ENCODE measurements around the gene TMEM174. TPM values are rescaled to one million over a fixed set of nuclear protein-coding genes. Genes with fewer than 3 reads are reported as not detected.
"Not testable (repeated sequence)": the region's sequence is repeated elsewhere in the genome, so short reads cannot be mapped to it uniquely, and the experiment has no call there.

Gene TMEM174
- total RNA-seq, 2 experiments from 2014 or later, result not detected

- CTCF ChIA-PET, result no interaction called here
- POLR2A ChIA-PET, result no interaction called here
These were observed 16.0 kb downstream of the TMEM174 start for GRCh38 chr5:73188764-73189531.

- ChIA-PET CTCF (no interaction called here), POLR2A (no interaction called here)
These were observed 16.9 kb downstream of the TMEM174 start for GRCh38 chr5:73189871-73190376.

DNA sequence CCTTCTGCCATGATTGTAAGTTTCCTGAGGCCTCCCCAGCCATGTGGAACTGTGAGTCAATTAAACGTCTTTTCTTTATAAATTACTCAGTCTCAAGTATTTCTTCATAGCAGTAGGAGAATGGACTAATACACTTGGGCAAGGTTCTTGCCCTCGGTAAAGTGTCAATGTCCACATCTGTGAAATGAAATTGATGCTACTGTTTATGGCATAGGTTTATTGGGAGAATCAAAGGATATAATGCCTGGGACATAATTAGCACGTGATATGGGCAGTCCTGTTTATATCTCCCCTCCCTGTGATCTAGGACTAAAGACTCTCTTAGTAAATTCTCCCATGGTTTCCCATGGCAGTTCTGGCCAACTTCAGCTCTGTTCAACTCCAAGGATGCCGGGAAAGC is 19.4 kb downstream of the TMEM174 start:
- POLR2A ChIA-PET, result no interaction called here
- CTCF ChIA-PET, result no interaction called here

DNA sequence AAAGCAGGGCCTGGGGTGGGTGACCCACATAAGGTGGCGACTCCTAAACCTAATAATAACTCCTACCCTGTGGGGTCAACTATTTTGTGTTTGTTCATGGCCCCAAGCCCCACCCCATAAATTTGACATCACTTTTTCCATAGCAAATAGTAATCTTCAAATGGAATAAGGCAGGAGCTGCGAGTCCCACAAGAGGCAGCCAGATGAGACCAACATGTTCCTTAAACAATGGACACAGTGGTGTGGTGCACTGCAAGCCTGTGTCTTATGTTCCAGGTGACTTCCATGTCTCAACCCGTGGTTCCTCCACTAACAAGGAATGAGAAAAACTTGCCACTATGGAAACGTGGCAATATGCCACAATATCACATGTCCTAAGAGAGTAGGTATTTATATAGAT is 20.6 kb downstream of the TMEM174 start:
- ChIA-PET POLR2A (no interaction called here), CTCF (no interaction called here)

- POLR2A ChIA-PET, result no interaction called here
- CTCF ChIA-PET, result interaction anchor here (0.6 kb wide), 1 partner anchor 312 kb away, joined by 3 read pairs; no protein-coding TSS in a partner anchor
These were observed 23.2 kb downstream of the TMEM174 start for GRCh38 chr5:73196201-73196600.

- POLR2A ChIA-PET, result no interaction called here
- CTCF ChIA-PET, result no interaction called here
These were observed 24.8 kb downstream of the TMEM174 start for GRCh38 chr5:73197637-73198257.

DNA sequence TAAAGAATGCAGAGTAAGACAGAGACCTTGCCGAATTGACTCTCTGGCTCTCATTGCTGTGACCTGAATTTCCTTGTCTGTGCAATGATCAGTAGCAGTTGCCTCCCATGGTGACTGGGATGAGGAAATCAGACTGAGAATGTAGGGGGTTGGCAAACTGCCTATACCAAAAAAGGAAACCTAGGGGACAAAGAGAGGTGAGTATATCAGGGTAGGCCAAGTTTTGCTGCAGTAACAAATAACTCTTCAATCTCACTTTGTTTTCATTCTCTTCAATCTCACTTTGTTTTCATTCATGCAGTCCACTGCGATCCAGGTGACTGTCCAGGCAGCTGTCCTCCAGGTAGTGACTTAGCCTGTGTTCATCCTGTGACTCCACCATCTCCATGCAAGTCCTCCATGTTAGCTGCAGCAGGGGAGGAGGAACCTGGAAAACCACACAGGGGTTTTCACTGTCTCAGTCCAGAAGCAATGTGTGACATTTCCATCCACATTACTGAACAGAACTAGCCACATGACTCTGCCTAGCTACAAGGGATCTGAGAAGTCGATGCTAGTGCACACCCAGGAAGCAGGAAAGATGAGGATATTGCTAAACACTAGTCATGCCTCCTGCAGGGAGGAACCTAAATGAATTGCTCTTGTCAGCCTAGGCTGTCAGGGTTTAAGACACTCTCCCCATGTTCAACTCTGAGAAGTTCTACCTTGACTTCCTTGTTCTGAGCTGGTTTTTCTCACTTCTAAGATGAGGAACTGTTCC is 26.0 kb downstream of the TMEM174 start:
- ChIA-PET POLR2A (no interaction called here), CTCF (no interaction called here)

DNA sequence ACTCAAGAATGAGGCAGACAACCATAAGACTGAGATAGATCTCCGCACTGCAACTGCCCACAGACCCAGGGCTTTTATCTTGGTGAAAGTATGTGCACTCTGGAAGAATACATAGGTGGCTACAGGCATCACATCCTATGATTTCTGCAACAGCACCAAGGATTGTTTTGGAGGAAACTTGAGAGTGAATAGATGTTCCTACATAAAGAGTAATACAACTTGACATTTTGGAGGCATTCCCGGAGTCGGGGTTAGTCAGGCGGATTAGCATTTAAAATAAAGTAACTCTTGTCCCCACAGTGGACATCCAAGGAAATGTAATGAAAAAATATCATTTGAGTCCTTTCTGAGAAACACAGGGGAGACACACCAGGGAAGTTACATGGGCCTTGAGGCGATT is 26.7 kb downstream of the TMEM174 start:
- ChIA-PET POLR2A (no interaction called here), CTCF (no interaction called here)

- CTCF ChIA-PET, result interaction anchor here (0.7 to 5.0 kb wide), 10 partner anchors 10 to 227 kb away, joined by 3 to 30 read pairs (median 4); no protein-coding TSS in a partner anchor
- POLR2A ChIA-PET, result no interaction called here
These were observed 28.8 kb downstream of the TMEM174 start for GRCh38 chr5:73201547-73202513.

DNA sequence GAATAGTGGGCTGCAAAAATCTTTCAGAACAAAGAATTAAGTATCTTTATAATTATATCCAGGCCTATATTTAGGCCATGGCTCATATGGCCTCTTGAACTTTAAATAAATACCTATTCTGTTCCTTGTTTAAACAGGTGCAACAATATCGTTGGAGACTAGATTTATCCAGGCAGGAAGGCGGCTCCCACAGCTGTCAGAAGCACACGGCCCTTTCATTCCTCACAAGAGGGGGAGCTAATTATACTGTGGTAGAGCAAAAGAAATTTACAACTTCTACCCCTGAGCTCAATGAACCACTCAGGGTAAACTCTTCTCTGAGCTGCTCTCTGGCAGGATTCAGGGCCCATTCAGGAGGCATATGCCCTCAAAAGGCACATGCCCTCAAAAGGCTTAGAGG is 31.3 kb downstream of the TMEM174 start:
- ChIA-PET POLR2A (no interaction called here), CTCF (interaction anchor here (0.8 to 5.0 kb wide), 2 partner anchors 11 to 47 kb away, joined by 3 to 30 read pairs; no protein-coding TSS in a partner anchor)

- CTCF ChIA-PET, result interaction anchor here (5.0 kb wide), 1 partner anchor 10 kb away, joined by 30 read pairs; no protein-coding TSS in a partner anchor
- POLR2A ChIA-PET, result no interaction called here
These were observed 31.7 kb downstream of the TMEM174 start for GRCh38 chr5:73204733-73205132.

DNA sequence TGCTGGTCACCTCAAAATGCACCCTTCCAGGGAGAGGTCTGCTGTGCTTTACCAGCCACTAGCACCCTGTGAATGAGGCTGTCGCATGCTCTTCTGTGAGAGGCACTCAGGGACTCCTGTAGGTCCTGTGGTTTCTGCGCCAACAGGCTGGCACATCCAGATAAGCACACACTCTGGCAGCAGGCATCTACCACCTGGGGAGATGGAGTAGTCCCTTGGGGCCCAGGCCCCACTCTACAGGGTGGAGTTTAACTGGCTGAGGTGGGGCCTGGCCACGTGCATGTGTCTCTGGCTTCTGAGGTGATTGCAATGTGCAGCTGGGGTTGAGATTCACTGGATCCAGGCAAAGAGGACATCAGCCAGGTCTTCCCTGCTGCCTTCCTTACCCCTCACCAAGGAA is 32.3 kb downstream of the TMEM174 start:
- POLR2A ChIA-PET, result no interaction called here
- CTCF ChIA-PET, result no interaction called here

GRCh38 chr5:73207239-73207638 is 34.2 kb downstream of the TMEM174 start:
- CTCF ChIA-PET, result not testable (repeated sequence)

GRCh38 chr5:73209075-73209474 is 36.1 kb downstream of the TMEM174 start:
- CTCF ChIA-PET, POLR2A ChIA-PET: not testable (repeated sequence)

More at GRCh38 chr5:73207239-73207638, 34.2 kb downstream of the TMEM174 start:
- POLR2A ChIA-PET, result not testable (repeated sequence)

- POLR2A ChIA-PET, CTCF ChIA-PET: not testable (repeated sequence)
These were observed 39.7 kb downstream of the TMEM174 start for GRCh38 chr5:73212693-73213092.

GRCh38 chr5:73213566-73213998 is 40.6 kb downstream of the TMEM174 start:
- ChIA-PET POLR2A (interaction anchor here (1.1 kb wide), 1 partner anchor 53 kb away, joined by 3 read pairs; no protein-coding TSS in a partner anchor), CTCF (interaction anchor here (4.0 kb wide), 1 partner anchor 11 kb away, joined by 30 read pairs; no protein-coding TSS in a partner anchor)

GRCh38 chr5:73214306-73214705 is 41.3 kb downstream of the TMEM174 start:
- CTCF ChIA-PET, result interaction anchor here (4.0 kb wide), 1 partner anchor 12 kb away, joined by 30 read pairs; no protein-coding TSS in a partner anchor
- POLR2A ChIA-PET, result interaction anchor here (1.1 kb wide), 1 partner anchor 54 kb away, joined by 3 read pairs; no protein-coding TSS in a partner anchor

DNA sequence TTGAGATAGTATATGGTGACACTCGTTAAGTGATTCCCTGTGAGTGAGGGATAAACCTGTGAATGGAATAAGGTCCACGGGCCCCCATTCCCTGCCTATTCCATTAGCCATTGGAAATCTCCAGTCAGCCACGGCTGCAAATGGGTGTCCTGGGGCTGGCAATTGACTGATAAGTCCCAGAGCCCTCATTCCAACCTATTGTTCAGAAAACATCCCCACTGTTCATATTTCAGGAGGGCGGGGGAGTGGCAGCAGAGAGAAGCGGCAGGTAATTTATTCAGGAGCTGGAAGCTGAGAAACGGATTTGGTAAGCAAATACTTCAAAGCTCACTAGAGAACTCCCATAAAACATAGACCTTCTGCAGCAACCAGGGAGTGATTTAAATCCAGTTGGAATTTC is 42.0 kb downstream of the TMEM174 start:
- CTCF ChIA-PET, result interaction anchor here (0.9 to 4.0 kb wide), 5 partner anchors 10 to 284 kb away, joined by 3 to 30 read pairs (median 8); no protein-coding TSS in a partner anchor
- POLR2A ChIA-PET, result no interaction called here

DNA sequence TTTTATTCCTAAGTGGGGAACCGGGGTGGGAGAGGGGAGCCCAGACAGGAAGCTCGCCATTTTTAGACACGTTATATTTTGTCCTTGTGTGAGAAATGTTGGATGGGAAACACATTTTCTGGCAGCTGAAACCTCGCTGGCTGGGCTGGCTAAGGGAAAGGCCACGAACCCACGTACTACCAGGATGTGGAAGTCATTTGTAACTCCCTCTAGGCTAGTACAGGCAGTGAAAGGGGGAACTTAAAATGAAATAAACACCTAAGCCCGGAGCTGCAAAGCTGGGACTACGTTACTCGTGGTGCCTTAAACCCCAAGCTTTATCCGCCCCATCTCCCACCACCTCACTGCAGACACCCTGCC is 42.5 kb downstream of the TMEM174 start:
- POLR2A ChIA-PET, result no interaction called here
- CTCF ChIA-PET, result interaction anchor here (0.9 to 4.0 kb wide), 5 partner anchors 10 to 283 kb away, joined by 3 to 30 read pairs (median 8); no protein-coding TSS in a partner anchor
